ENCODE data around the gene GLTP.

- TF ChIP-seq CTCF (IDR thresholded peaks at IDR 0.05; ENCODE audit: insufficient read depth, low read length, poor library complexity, severe bottlenecking) (no peak), EZH2phosphoT487 (conservative IDR thresholded peaks at IDR 0.05; ENCODE audit: low read length) (no peak)
Measured at GRCh38 chr12:109877504-109878246, 2.7 kb downstream of the GLTP start.
